GM12891 (cell line): ENCODE results near the gene APOBEC3F.

Source experiments
- PAX5 ChIP-seq: IDR thresholded peaks from 2 replicates; pipeline ENCODE4 v1.6.1; 2011; ENCODE audit warnings: low read length, moderate library complexity, mild to moderate bottlenecking; ENCODE audit not compliant: insufficient read depth, severe bottlenecking
- POLR2A ChIP-seq: IDR thresholded peaks from 2 replicates; pipeline ENCODE4 v1.6.1; 2011; ENCODE audit warnings: low read depth, low read length, control low read depth
- POLR2AphosphoS5 ChIP-seq: IDR thresholded peaks from 2 replicates; pipeline ENCODE4 v1.6.1; 2011; ENCODE audit warnings: low read depth, low read length, control low read depth
- POU2F2 ChIP-seq: IDR thresholded peaks from 2 replicates; pipeline ENCODE4 v1.6.1; 2011; ENCODE audit warnings: low read depth, mild to moderate bottlenecking, control low read depth, low read length, moderate library complexity
- SPI1 ChIP-seq: IDR thresholded peaks from 2 replicates; pipeline ENCODE4 v1.6.1; 2011; ENCODE audit warnings: low read depth, low read length, control low read depth
- TAF1 ChIP-seq: IDR thresholded peaks from 2 replicates; pipeline ENCODE4 v1.6.1; 2011; ENCODE audit warnings: low read depth, low read length, control low read depth

DNA sequence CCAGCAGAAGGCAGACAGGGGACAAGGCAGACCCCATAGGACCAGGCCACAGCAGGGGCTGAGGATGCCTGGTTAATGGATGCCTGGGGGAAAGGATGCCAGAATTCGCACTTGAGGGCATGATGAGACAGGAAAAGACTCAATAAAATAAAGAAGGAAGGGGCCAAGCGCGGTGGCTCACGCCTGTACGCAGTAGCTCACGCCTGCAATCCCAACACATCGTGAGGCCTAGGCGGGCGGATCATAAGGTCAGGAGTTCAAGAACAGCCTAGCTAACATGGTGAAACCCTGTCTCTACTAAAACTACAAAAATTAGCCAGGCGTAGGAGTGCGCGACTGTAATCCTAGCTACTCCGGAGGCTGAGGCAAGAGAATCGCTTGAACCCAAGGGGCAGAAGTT, 10.0 kb upstream of the APOBEC3F start:
- TF ChIP-seq POLR2A (no peak), POLR2AphosphoS5 (no peak), TAF1 (no peak), POU2F2 (no peak), PAX5 (no peak), SPI1 (no peak)
